ENCODE data around the gene ULK3.

Gene ULK3

DNA sequence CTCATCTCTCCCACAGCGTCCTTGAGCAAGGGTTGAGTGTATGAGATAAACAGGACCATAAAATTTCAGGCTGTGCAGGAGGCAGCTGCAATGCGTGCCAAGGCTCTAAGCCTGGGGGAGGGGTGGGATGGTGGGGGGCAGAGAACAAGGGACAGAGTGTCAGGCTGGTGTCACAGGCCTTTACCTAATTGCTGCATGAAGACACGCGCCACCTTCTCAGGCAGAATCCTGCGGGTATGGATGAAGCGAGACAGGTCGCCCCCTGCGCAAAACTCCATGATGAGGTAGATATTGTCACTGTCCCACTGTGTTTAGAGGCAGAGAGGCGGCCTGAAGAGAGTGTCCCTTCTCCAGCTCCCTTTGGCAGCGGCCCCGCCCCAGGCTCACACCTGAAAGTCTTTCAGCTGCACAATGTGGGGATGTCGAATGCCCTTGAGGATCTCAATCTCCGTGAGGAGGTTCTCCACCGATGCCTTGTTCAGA, 1.0 kb downstream of the ULK3 start:
- Histone ChIP-seq H4K20me1 (ENCODE audit: insufficient read depth, low read length) (no peaks in the 10 kb centered on the region), H3F3A (ENCODE audit: insufficient read depth, low read length) (peaks cover 14% of the 10 kb centered on the region), H3K27me3 (replicated peaks; ENCODE audit: insufficient read depth, low read length) (no peaks in the 10 kb centered on the region), H3K9me2 (replicated peaks; ENCODE audit: insufficient read depth, low read length) (no peaks in the 10 kb centered on the region), H3K36me3 (replicated peaks; ENCODE audit: insufficient read depth, low read length) (no peaks in the 10 kb centered on the region), H3K9me3 (replicated peaks; ENCODE audit: insufficient read depth, low read length) (no peaks in the 10 kb centered on the region), H2AFZ (ENCODE audit: low read length) (no peak overlapping the region), H3K27ac (ENCODE audit: low read length) (no peak overlapping the region), H3K79me2 (ENCODE audit: low read length) (peaks cover 25% of the 10 kb centered on the region), H3K4me2 (ENCODE audit: low read depth, low read length) (peak overlapping the region; percentile 83), H3K4me1 (ENCODE audit: low read length) (peaks cover 7% of the 10 kb centered on the region; the same call in 1 of the 2 replicates), H3K9ac (ENCODE audit: low read length) (peak overlapping the region; percentile 81; the same call in 1 of the 2 replicates), H3K4me3 (ENCODE audit: low read length) (peak overlapping the region; percentile 96)
- TF ChIP-seq EZH2 (optimal IDR thresholded peaks at IDR 0.05; ENCODE audit: low read depth, low read length) (no peak), EZH2phosphoT487 (IDR thresholded peaks at IDR 0.05; ENCODE audit: low read length) (no peak)
- TF ChIP-seq, protein P1, sequence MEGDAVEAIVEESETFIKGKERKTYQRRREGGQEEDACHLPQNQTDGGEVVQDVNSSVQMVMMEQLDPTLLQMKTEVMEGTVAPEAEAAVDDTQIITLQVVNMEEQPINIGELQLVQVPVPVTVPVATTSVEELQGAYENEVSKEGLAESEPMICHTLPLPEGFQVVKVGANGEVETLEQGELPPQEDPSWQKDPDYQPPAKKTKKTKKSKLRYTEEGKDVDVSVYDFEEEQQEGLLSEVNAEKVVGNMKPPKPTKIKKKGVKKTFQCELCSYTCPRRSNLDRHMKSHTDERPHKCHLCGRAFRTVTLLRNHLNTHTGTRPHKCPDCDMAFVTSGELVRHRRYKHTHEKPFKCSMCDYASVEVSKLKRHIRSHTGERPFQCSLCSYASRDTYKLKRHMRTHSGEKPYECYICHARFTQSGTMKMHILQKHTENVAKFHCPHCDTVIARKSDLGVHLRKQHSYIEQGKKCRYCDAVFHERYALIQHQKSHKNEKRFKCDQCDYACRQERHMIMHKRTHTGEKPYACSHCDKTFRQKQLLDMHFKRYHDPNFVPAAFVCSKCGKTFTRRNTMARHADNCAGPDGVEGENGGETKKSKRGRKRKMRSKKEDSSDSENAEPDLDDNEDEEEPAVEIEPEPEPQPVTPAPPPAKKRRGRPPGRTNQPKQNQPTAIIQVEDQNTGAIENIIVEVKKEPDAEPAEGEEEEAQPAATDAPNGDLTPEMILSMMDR (IDR thresholded peaks at IDR 0.05; ENCODE audit: low read length) = no peak
- no peak for DNase-seq

DNA sequence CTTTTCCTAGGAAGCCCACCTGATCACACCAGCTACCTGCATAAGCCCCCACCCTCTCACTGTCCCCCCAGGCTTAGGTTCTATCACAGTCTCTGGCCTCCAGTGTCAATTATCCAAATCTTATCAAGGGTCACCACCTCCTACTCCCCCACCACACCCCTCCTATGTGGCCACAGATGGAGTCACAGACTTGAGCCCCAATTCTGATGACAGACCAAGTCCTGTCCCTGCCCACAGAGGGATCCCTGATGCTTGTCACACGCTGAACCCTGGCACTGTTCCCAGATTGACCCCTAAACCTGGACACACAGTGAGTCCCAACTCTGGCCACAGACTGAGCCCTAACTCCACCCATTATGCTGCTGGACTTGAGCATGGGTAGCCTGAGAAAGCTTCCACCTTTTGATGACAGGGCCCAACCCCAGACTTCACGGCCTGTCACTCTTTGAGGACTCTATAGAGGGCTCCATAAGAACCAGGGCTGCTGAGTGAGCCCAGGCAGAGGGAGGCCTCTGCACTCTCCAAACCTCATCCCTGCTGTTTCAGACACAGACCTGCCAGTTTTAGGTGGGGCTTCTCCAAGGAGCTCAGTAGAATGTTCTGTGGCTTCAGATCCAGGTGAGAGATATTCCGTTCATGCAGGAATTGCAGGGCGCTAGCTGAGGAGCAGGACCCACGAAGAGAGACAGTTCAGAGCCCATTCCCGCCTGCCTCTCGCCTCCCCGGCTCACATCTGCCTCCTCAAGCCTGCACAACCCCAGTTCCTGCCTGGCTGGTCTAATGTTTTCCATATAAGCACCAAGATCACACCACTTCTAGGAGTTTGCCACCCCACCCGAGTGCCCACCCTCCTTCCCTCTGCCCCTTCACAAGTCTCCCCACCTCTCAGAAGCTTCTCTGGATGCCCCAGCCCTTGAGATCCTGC, 1.8 kb downstream of the ULK3 start:
- no peak overlapping the region for H3K4me2 ChIP-seq (ENCODE audit: low read depth, low read length)
- no peak overlapping the region for H3K4me3 ChIP-seq (ENCODE audit: low read length)
- no peaks in the 10 kb centered on the region for H3K9me3 ChIP-seq (replicated peaks; ENCODE audit: insufficient read depth, low read length)
- H3K4me1 ChIP-seq (ENCODE audit: low read length) = peaks cover 7% of the 10 kb centered on the region; the same call in 1 of the 2 replicates
- DNase-seq = no peak
- no peaks in the 10 kb centered on the region for H3K9me2 ChIP-seq (replicated peaks; ENCODE audit: insufficient read depth, low read length)
- H3K27me3 ChIP-seq (replicated peaks; ENCODE audit: insufficient read depth, low read length) = no peaks in the 10 kb centered on the region
- H4K20me1 ChIP-seq (ENCODE audit: insufficient read depth, low read length) = no peaks in the 10 kb centered on the region
- no peaks in the 10 kb centered on the region for H3K36me3 ChIP-seq (replicated peaks; ENCODE audit: insufficient read depth, low read length)
- TF ChIP-seq, protein P1 (IDR thresholded peaks at IDR 0.05; ENCODE audit: low read length) = no peak
- no peak for TF ChIP-seq EZH2 (optimal IDR thresholded peaks at IDR 0.05; ENCODE audit: low read depth, low read length)
- TF ChIP-seq EZH2phosphoT487 (IDR thresholded peaks at IDR 0.05; ENCODE audit: low read length) = no peak
- H3K27ac ChIP-seq (ENCODE audit: low read length) = no peak overlapping the region
- no peak overlapping the region for H3K9ac ChIP-seq (ENCODE audit: low read length)
- H3F3A ChIP-seq (ENCODE audit: insufficient read depth, low read length) = peaks cover 14% of the 10 kb centered on the region
- peaks cover 25% of the 10 kb centered on the region for H3K79me2 ChIP-seq (ENCODE audit: low read length)
- H2AFZ ChIP-seq (ENCODE audit: low read length) = no peak overlapping the region

DNA sequence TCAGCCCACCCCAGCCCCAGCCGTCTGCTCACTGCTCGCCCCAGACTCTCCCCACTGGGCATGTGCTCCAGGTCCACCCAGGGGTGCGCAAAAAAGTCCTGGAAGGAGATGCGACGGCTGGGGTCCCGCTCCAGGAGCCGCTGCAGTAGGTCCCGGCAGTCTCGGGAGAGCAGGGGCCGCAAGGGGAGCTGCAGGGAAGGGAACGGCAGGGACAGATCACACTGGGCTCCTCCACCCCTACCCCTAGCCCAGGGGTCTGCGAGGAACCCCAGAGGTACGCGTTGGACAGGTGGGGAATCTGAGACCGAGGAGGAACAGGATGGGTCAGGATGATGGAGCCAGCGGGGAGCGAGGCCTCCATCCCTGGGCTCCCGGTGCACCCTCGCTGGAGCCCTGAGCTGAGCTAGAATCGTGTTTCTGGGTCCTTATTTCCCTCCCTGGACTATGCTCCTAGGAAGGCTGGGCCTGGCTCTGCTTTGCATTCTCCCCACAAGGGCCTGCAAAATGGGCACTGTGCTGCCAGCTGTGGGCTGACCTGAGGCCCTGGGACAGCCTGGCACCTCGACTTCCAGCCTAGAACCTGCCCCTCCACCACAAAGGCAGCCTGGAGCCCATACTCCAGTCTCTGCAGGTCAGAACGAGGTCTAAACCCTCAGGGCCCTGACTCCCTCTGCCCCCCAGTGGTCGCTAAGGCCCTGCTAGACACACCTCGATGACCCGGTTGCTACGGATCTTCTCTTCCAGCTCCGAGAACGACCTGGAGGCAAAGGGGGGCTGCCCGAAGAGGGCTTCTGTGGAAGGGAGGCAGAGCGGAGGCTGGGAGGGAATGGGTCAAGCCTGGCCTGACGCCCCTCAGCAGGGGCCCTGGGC, 3.2 kb downstream of the ULK3 start:
- H3K9ac ChIP-seq (ENCODE audit: low read length) = no peak overlapping the region
- no peaks in the 10 kb centered on the region for H3K27me3 ChIP-seq (replicated peaks; ENCODE audit: insufficient read depth, low read length)
- peaks cover 10% of the 10 kb centered on the region for H3F3A ChIP-seq (ENCODE audit: insufficient read depth, low read length)
- H3K9me3 ChIP-seq (replicated peaks; ENCODE audit: insufficient read depth, low read length) = no peaks in the 10 kb centered on the region
- no peaks in the 10 kb centered on the region for H4K20me1 ChIP-seq (ENCODE audit: insufficient read depth, low read length)
- H3K4me1 ChIP-seq (ENCODE audit: low read length) = peaks cover 7% of the 10 kb centered on the region; the same call in 1 of the 2 replicates
- H3K36me3 ChIP-seq (replicated peaks; ENCODE audit: insufficient read depth, low read length) = no peaks in the 10 kb centered on the region
- H3K27ac ChIP-seq (ENCODE audit: low read length) = no peak overlapping the region
- H3K9me2 ChIP-seq (replicated peaks; ENCODE audit: insufficient read depth, low read length) = no peaks in the 10 kb centered on the region
- DNase-seq = no peak
- no peak for TF ChIP-seq EZH2 (optimal IDR thresholded peaks at IDR 0.05; ENCODE audit: low read depth, low read length)
- no peak for TF ChIP-seq EZH2phosphoT487 (IDR thresholded peaks at IDR 0.05; ENCODE audit: low read length)
- TF ChIP-seq, protein P1 (IDR thresholded peaks at IDR 0.05; ENCODE audit: low read length) = no peak
- no peak overlapping the region for H3K4me2 ChIP-seq (ENCODE audit: low read depth, low read length)
- H3K79me2 ChIP-seq (ENCODE audit: low read length) = peaks cover 25% of the 10 kb centered on the region
- H2AFZ ChIP-seq (ENCODE audit: low read length) = no peak overlapping the region
- no peak overlapping the region for H3K4me3 ChIP-seq (ENCODE audit: low read length)

All from MM.1S (cell line).